ENCODE measurements around the gene CYP24A1.

The CYP24A1 gene

GRCh38 chr20:54114109-54114508 lies 59.7 kb downstream of the CYP24A1 start:
- in situ Hi-C loops (cut with HindIII; ENCODE audit: low sequenced_read_pairs) = no loop called here
- no peak for TF ChIP-seq CTCF (IDR thresholded peaks at IDR 0.05; ENCODE audit: low read depth, low read length, missing control alignments)
- no peak for DNase-seq (ENCODE audit: low read depth)

GRCh38 chr20:54113566-54113965 lies 60.2 kb downstream of the CYP24A1 start:
- in situ Hi-C loops (cut with HindIII; ENCODE audit: low sequenced_read_pairs) = no loop called here
- DNase-seq (ENCODE audit: low read depth) = no peak
- TF ChIP-seq CTCF (IDR thresholded peaks at IDR 0.05; ENCODE audit: low read depth, low read length, missing control alignments) = no peak

More at GRCh38 chr20:54114109-54114508, 59.7 kb downstream of the CYP24A1 start:
- no peak overlapping the region for H3K4me3 ChIP-seq (ENCODE audit: low read depth, low read length)

GRCh38 chr20:54112221-54112884 lies 61.4 kb downstream of the CYP24A1 start:
- no peak for DNase-seq (ENCODE audit: low read depth)
- in situ Hi-C loops (cut with HindIII; ENCODE audit: low sequenced_read_pairs) = no loop called here
- no peak for TF ChIP-seq CTCF (IDR thresholded peaks at IDR 0.05; ENCODE audit: low read depth, low read length, missing control alignments)
- no peak overlapping the region for H3K4me3 ChIP-seq (ENCODE audit: low read depth, low read length)

More at GRCh38 chr20:54113566-54113965, 60.2 kb downstream of the CYP24A1 start:
- no peak overlapping the region for H3K4me3 ChIP-seq (ENCODE audit: low read depth, low read length)

- no peak overlapping the region for H3K4me3 ChIP-seq (ENCODE audit: low read depth, low read length)
- no peak for TF ChIP-seq CTCF (IDR thresholded peaks at IDR 0.05; ENCODE audit: low read depth, low read length, missing control alignments)
- no peak for DNase-seq (ENCODE audit: low read depth)
- in situ Hi-C loops (cut with HindIII; ENCODE audit: low sequenced_read_pairs) = no loop called here
Measured at GRCh38 chr20:54111460-54111859, 62.3 kb downstream of the CYP24A1 start.

GRCh38 chr20:54110457-54110856 lies 63.3 kb downstream of the CYP24A1 start:
- no peak for TF ChIP-seq CTCF (IDR thresholded peaks at IDR 0.05; ENCODE audit: low read depth, low read length, missing control alignments)
- no peak overlapping the region for H3K4me3 ChIP-seq (ENCODE audit: low read depth, low read length)
- in situ Hi-C loops (cut with HindIII; ENCODE audit: low sequenced_read_pairs) = no loop called here
- no peak for DNase-seq (ENCODE audit: low read depth)

GRCh38 chr20:54110041-54110440 lies 63.7 kb downstream of the CYP24A1 start:
- no peak for TF ChIP-seq CTCF (IDR thresholded peaks at IDR 0.05; ENCODE audit: low read depth, low read length, missing control alignments)
- H3K4me3 ChIP-seq (ENCODE audit: low read depth, low read length) = no peak overlapping the region
- in situ Hi-C loops (cut with HindIII; ENCODE audit: low sequenced_read_pairs) = no loop called here
- no peak for DNase-seq (ENCODE audit: low read depth)

All from astrocyte of the cerebellum (primary cell).